Measurements from ENCODE around the gene MCF2L2. TPM values are rescaled to one million over a fixed set of nuclear protein-coding genes. Genes with fewer than 3 reads are reported as not detected.

The MCF2L2 gene
- total RNA-seq, 1 donor from 2014 or later, result 0.43 TPM

GRCh38 chr3:183307749-183308148 is 120.7 kb downstream of the MCF2L2 start:
- TF ChIP-seq, protein P1, sequence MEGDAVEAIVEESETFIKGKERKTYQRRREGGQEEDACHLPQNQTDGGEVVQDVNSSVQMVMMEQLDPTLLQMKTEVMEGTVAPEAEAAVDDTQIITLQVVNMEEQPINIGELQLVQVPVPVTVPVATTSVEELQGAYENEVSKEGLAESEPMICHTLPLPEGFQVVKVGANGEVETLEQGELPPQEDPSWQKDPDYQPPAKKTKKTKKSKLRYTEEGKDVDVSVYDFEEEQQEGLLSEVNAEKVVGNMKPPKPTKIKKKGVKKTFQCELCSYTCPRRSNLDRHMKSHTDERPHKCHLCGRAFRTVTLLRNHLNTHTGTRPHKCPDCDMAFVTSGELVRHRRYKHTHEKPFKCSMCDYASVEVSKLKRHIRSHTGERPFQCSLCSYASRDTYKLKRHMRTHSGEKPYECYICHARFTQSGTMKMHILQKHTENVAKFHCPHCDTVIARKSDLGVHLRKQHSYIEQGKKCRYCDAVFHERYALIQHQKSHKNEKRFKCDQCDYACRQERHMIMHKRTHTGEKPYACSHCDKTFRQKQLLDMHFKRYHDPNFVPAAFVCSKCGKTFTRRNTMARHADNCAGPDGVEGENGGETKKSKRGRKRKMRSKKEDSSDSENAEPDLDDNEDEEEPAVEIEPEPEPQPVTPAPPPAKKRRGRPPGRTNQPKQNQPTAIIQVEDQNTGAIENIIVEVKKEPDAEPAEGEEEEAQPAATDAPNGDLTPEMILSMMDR (IDR thresholded peaks at IDR 0.05; ENCODE audit: unreplicated experiment), result no peak
- DNase-seq (ENCODE audit: low spot score, unreplicated experiment), result no peak
- no peak overlapping the region for H3K27ac Mint-ChIP-seq
- no peaks in the 10 kb centered on the region for H3K27me3 Mint-ChIP-seq
- H3K4me3 Mint-ChIP-seq (ENCODE audit: low read depth), result no peak overlapping the region
- no peaks in the 10 kb centered on the region for H3K9me3 Mint-ChIP-seq (ENCODE audit: low read depth)
- peaks cover 4% of the 10 kb centered on the region for H3K4me1 Mint-ChIP-seq (ENCODE audit: low read depth)
- no peaks in the 10 kb centered on the region for H3K36me3 Mint-ChIP-seq (ENCODE audit: insufficient read depth)

DNA sequence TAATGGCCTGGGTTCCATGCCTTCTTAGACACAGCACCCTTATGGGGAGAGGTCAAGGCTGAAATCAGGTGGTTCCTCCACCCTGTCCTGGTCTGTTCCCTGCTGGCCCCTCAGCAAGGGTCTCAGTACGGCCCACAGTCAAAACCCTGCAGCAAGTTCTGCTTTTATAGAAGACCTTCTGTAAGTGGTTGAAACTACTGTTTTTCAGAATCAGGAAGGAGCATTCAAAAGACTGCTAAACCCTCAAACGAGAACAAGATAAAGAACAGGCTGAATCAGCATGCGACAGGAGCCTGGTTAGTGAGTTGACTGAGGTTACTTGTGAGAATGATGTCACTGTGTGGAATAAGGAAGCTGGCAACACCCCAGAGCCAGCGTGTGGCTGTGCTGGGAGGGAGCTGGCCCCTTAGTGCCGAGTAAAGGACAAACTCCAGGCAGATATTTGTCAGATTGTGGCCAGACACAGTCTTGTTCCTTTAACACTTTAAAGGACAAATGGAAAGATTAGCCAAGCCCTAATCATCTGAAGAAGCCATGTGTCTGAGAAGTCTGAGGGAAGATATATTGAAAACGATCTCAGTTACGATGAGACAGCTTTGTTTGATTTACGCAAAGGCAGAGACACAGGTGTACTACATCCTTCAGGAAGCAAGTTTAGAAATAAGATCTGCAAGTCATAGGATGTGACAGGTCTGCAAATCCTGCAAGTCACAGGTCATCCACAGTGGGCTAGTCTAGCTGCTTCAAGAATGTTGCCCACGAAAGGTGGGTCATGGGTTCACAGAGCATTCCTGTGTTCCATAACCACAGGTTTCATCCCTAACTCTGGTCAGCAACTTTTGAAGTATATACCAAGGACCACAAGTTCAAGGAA is 121.4 kb downstream of the MCF2L2 start:
- Mint-ChIP-seq H3K27me3 (no peaks in the 10 kb centered on the region), H3K4me3 (ENCODE audit: low read depth) (no peak overlapping the region), H3K4me1 (ENCODE audit: low read depth) (peaks cover 4% of the 10 kb centered on the region), H3K27ac (no peak overlapping the region), H3K9me3 (ENCODE audit: low read depth) (no peaks in the 10 kb centered on the region), H3K36me3 (ENCODE audit: insufficient read depth) (no peaks in the 10 kb centered on the region)
- TF ChIP-seq, protein P1 (IDR thresholded peaks at IDR 0.05; ENCODE audit: unreplicated experiment), result no peak
- DNase-seq (ENCODE audit: low spot score, unreplicated experiment), result no peak

GRCh38 chr3:183303690-183304089 is 124.7 kb downstream of the MCF2L2 start:
- Mint-ChIP-seq H3K27ac (no peak overlapping the region), H3K27me3 (no peaks in the 10 kb centered on the region), H3K4me1 (ENCODE audit: low read depth) (peaks cover 5% of the 10 kb centered on the region), H3K36me3 (ENCODE audit: insufficient read depth) (no peaks in the 10 kb centered on the region), H3K9me3 (ENCODE audit: low read depth) (no peaks in the 10 kb centered on the region), H3K4me3 (ENCODE audit: low read depth) (no peak overlapping the region)
- DNase-seq (ENCODE audit: low spot score, unreplicated experiment), result no peak
- TF ChIP-seq, protein P1 (IDR thresholded peaks at IDR 0.05; ENCODE audit: unreplicated experiment), result no peak

DNA sequence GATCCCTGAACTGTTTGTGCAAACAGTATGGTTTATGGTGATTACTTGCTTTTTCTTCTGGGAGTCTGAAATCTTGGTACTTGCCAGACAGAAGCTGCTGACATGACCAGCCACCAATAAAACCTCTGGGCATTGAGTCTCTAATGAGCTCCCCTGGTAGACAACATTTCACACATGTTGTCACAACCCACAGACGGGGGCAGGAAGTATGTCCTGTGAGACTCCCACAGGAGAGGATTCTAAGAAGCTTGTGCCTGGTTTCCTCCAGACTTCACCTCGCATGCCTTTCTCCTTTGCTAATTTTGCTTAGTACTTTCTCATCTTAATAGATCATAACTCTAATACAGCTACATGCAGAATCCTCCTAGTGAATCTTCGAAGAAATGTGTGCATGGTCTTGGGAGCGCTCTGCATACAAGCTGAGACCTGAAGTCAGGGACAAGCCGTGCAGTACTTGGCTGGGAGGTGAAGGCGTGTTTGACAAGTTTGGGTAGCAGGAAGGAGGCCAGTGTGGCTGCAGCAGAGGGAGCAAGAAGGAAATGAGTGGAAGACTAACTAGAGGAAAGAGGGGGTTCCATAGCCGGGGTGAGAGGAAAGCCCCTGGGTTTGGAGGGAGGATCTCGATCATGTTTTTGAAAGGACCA is 126.4 kb downstream of the MCF2L2 start:
- DNase-seq (ENCODE audit: low spot score, unreplicated experiment), result no peak
- Mint-ChIP-seq H3K27ac (no peak overlapping the region), H3K4me1 (ENCODE audit: low read depth) (peaks cover 4% of the 10 kb centered on the region), H3K9me3 (ENCODE audit: low read depth) (no peaks in the 10 kb centered on the region), H3K4me3 (ENCODE audit: low read depth) (no peak overlapping the region), H3K27me3 (no peaks in the 10 kb centered on the region), H3K36me3 (ENCODE audit: insufficient read depth) (no peaks in the 10 kb centered on the region)
- TF ChIP-seq, protein P1 (IDR thresholded peaks at IDR 0.05; ENCODE audit: unreplicated experiment), result no peak

DNA sequence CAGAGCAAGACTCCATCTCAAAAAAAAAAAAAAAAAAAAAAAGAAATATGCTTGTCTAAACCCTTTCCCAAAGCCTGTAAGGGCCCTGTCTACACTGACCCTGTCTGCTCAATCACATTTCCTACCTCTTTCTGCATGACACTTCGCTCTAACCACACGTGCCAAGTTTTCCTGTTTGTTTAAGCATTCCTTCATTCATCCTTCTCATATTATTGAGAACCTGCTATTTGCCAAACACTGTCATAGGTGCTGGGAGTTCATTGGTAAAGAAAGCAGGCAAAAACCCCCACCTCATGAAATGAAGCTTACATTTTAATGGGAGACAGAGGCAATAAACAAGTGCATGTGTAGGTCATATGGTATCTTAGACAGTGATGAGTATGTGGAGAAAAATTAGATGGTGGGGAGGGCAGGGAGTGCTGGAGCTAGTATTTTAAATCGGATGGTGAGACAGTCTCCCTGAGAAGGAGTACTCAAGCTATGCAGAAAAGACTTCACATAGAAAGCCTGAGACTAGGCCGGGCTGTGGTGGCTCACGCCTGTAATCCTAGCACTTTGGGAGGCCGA is 127.3 kb downstream of the MCF2L2 start:
- Mint-ChIP-seq H3K27ac (no peak overlapping the region), H3K9me3 (ENCODE audit: low read depth) (no peaks in the 10 kb centered on the region), H3K4me1 (ENCODE audit: low read depth) (peaks cover 2% of the 10 kb centered on the region), H3K4me3 (ENCODE audit: low read depth) (no peak overlapping the region), H3K36me3 (ENCODE audit: insufficient read depth) (peaks cover 4% of the 10 kb centered on the region), H3K27me3 (no peaks in the 10 kb centered on the region)
- DNase-seq (ENCODE audit: low spot score, unreplicated experiment), result no peak
- TF ChIP-seq, protein P1 (IDR thresholded peaks at IDR 0.05; ENCODE audit: unreplicated experiment), result no peak
